HepG2 (cell line): ENCODE data around the gene CUL4A.
A peak's percentile ranks its signal among the peaks of the same experiment; 100 is the strongest.

ENCODE experiments used
- BRCA1 ChIP-seq: sonication (generic); formaldehyde crosslinking; IDR thresholded peaks from 2 replicates; pipeline ENCODE4 v1.4.0; 2020; ENCODE audit warnings: missing genetic modification reagents
- CAMTA2 ChIP-seq: sonication (generic); formaldehyde crosslinking; IDR thresholded peaks from 2 replicates; pipeline ENCODE4 v1.4.0; 2020; ENCODE audit warnings: mild to moderate bottlenecking, missing genetic modification reagents, borderline replicate concordance
- CTCF ChIP-seq: sonication (generic); formaldehyde crosslinking; IDR thresholded peaks from 2 replicates; pipeline ENCODE4 v1.5.0; 2020; ENCODE audit warnings: mild to moderate bottlenecking, missing genetic modification reagents, moderate library complexity
- HNRNPL ChIP-seq: fragments of 200-400 bp; formaldehyde crosslinking; IDR thresholded peaks from 2 replicates; pipeline ENCODE4 v1.6.1; 2017; ENCODE audit warnings: mild to moderate bottlenecking, low read depth, low read length
- NONO ChIP-seq, 2 experiments: fragments of 450-650 bp in 1 of 2; sonication (generic) in 1 of 2; formaldehyde crosslinking in 1 of 2; IDR thresholded peaks in 1 of 2; conservative IDR thresholded peaks in 1 of 2; 2 replicates each; pipeline versions ENCODE4 v1.6.1 to v1.8.0; 2017 to 2022; ENCODE audit warnings: mild to moderate bottlenecking in 1 of 2, missing genetic modification reagents in 1 of 2, moderate library complexity in 1 of 2
- SP1 ChIP-seq, 2 experiments: fragments of 450-650 bp in 1 of 2; sonication (generic) in 1 of 2; formaldehyde crosslinking in 1 of 2; IDR thresholded peaks; 2 replicates each; pipeline versions ENCODE4 v1.4.0 to v1.6.1; 2016 to 2020; ENCODE audit warnings: missing genetic modification reagents in 1 of 2
- TAF1 ChIP-seq: sonication (generic); formaldehyde crosslinking; IDR thresholded peaks from 2 replicates; pipeline ENCODE4 v1.4.0; 2020; ENCODE audit warnings: missing genetic modification reagents
- ZNF513 ChIP-seq: sonication (generic); formaldehyde crosslinking; conservative IDR thresholded peaks from 2 replicates; pipeline ENCODE4 v1.5.0; 2020; ENCODE audit warnings: missing genetic modification reagents
- ZSCAN21 ChIP-seq: sonication (generic); formaldehyde crosslinking; IDR thresholded peaks from 2 replicates; pipeline ENCODE4 v1.8.0; 2022; ENCODE audit warnings: mild to moderate bottlenecking, missing genetic modification reagents, moderate library complexity, borderline replicate concordance

- TF ChIP-seq SP1 (IDR thresholded peaks at IDR 0.05): no peak
- TF ChIP-seq SP1 (CRISPR knock-in tag; IDR thresholded peaks at IDR 0.05): no peak
- TF ChIP-seq CTCF (CRISPR knock-in tag): peak; percentile 68
- no peak for TF ChIP-seq TAF1 (CRISPR knock-in tag)
- no peak for TF ChIP-seq HNRNPL
- TF ChIP-seq CAMTA2: no peak
- TF ChIP-seq ZSCAN21: no peak
- no peak for TF ChIP-seq NONO (IDR thresholded peaks at IDR 0.05)
- no peak for TF ChIP-seq NONO (CRISPR knock-in tag; conservative IDR thresholded peaks at IDR 0.05)
- TF ChIP-seq ZNF513 (CRISPR knock-in tag): no peak
- no peak for TF ChIP-seq BRCA1
These were observed 66.0 kb downstream of the CUL4A start for GRCh38 chr13:113275387-113275786.
